Activated CD8-positive, alpha-beta memory T cell treated with anti-CD3 and anti-CD28 coated beads, Interleukin-2, amount 50 U/mL, for 24 hours (primary cell): Measurements from ENCODE around the gene GAS6.
"Not testable (repeated sequence)": the region's sequence is repeated elsewhere in the genome, so short reads cannot be mapped to it uniquely, and the experiment has no call there.

Experiments
- DNase-seq: peaks from one replicate; pipeline ENCODE4 v3.0.0-alpha.2; 2020; ENCODE audit errors: extremely low read depth

Gene GAS6

DNA sequence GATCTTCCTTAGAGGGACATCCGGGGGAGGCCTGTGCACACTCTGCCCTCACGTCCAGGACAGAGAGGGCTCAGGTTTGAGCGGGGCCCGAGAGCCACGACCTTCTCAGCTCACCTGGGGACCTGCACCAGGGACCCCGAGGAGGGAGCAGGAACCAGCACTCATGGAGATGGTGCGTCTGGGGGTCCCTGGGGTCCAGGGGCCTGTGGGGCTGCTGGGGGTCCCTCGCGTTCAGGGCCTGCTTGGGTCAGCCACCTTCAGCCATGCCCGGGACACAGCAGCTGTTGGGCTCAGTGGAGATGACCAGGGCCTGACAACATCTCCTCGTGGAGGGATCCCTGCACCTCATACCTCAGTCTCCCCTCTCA, 57.8 kb downstream of the GAS6 start:
- no peak for DNase-seq

DNA sequence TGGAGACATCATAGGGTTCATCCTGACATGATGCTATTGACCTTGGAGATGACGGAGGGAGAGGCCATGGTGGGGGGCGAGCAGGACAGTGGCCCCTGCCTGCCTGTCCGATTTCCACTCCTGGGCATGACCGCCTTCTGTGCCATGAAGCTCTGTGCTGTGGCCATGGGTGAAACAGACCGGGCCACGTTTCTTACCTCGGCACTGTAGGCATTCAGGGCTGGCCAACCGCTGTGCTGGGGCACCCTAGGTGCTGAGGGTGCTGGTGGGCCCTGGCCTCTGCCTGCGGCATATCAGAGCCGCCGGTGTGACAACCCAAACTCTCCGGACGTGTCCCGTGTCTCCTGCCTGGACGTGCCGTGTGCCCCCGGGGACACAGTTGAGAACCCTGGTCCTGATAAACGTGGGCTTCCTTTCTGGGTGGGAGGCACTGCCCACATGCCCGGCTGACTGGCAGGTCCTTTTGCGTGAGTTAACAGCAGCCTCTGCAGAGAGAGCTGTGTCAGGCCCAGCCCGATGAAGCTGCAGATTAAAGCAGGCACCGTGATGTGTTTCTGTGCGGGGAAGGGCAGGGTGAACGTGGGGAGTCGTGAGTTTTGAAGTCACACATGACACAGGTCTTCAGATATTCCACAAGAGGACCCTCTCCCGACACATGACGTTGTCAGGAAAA, 58.3 kb downstream of the GAS6 start:
- no peak for DNase-seq

DNA sequence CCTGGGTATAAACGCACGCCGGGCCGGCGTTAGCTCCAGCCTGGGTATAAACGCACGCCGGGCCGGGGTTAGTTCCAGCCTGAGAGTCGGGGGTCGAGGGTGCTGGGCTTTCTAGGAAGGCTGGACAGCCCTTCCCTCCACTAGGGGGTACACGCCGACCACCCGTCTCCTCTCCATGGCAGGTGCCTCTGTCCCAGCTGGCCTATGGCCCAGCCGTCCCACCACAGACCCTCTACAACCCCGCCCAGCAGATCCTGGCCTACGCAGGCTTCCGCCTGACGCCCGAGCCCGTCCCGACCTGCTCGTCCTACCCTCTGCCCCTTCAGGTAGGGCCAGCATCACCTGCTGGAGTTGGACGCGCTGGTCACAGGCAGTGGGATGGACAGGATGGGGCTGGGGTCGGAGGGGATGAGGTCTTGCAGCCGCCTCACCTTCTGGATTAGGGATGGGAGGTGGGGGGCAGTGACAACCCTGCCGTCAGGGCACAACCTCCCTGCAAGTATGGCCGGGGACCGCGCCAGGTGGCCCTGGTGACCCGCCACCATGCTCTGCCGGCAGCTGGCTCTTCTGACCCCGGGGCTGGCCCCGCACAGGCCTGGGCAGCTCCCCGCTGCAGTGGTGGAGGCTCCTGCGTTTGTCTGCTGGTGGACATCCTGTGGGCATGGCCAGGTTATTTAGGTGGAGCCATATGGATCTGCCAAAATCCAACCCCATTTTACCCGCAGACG, 59.0 kb downstream of the GAS6 start:
- DNase-seq: no peak

DNA sequence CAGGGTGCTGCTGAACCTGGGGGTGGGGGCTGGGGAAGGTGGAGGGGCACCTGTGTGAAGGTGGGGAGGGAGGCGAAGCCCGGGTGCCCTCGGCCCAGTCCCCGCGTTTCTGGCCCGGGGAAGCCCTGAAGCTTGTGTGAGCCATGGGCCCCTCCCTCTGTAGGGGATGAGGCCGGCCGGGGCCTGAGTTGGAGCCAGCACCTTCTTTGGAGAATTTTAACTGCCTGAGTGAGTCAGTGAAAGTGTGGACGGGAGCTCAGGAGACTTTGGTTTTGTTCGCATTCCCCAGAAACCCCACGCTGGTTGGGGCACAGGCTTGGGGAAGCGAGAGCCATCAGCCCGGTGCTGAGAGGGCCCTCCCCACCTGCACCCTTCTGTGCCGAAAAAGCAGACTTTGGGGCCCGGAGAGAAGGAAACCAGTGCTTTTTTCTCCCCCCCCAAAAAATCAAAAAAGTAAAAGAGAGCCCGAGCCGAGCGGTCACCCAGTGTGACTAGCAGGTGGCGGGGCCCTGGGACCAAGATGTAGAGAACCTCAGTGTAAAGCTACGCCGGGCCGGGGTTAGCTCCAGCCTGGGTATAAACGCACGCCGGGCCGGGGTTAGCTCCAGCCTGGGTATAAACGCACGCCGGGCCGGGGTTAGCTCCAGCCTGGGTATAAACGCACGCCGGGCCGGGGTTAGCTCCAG, 59.7 kb downstream of the GAS6 start:
- no peak for DNase-seq

GRCh38 chr13:113803409-113804016, 60.4 kb downstream of the GAS6 start:
- DNase-seq: no peak

DNA sequence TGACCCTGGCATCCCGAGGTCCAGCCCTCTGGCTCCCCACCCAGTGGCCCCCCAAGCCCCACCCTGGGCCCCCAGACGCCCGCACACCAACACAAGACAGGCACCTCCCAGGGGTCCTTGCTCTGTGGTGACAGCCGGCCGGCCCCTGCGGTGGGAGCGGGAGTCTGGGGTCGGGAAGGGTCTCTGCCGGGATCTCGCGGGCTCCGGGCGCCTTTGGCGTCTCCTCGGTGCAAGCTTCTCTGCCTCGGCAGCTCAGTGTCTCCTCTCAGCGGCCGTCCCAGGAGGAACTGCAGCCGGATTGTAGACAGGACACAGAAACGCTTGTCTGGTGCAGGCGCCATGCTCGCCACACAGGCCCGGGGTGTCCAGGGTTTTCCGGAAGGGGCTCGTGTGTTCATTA, 61.1 kb downstream of the GAS6 start:
- DNase-seq: no peak

DNA sequence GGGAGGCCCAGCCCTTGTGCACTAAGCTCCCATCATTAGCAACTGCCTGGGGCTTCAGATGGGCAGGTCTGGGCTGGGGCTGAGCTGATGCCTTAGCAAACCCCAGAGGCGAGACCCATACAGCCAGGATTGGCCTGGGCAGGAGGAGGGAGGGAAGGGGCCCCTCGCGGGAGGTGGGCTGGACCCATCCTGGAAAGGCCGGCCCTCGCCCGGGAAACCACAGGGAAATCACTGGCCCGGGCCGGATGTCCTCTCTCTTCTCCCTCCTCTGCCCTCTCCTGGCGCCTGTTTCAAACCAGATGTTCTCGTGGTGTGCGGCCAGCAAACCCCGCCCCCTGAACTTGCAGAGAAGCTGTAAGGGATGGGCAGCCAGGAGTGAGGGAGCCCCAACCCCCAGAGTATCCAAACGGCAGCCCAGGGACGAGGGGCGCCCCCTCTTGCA, 61.8 kb downstream of the GAS6 start:
- DNase-seq: no peak

DNA sequence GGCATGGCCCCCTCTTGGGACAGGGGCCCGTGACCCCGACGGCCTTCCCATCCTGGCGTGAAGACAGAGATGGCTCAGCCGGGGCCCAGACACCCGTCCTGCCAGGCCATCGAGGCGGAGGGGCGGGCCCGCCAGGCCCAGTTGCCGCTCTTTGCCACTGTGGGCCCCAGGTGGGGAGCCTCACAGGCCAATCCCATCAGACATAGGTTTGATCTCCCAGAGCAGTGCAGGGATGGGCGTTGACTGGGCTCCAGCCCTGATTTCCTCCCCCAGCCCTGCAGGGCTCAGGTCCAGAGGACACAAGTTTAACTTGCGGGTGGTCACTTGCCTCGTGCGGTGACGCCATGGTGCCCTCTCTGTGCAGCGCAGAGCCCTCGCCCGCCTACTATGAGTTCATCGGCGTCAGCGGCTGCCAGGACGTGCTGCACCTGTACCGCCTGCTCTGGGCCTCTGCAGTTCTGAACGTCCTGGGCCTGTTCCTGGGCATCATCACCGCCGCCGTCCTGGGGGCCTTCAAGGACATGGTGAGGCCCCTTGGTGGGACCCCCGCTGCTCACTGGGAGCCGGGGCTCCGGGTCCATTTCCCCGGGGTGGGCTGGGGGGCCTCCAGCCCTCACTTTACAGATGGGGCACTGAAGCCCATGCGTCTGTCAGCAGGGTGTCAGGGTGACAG, 62.5 kb downstream of the GAS6 start:
- no peak for DNase-seq

GRCh38 chr13:113800576-113800926, 63.3 kb downstream of the GAS6 start:
- DNase-seq: no peak

GRCh38 chr13:113798200-113798811, 65.6 kb downstream of the GAS6 start:
- DNase-seq: no peak

- DNase-seq: no peak
Observed at GRCh38 chr13:113796964-113797676, 66.8 kb downstream of the GAS6 start.

- DNase-seq: no peak
Observed at GRCh38 chr13:113796211-113796963, 67.5 kb downstream of the GAS6 start.

GRCh38 chr13:113795362-113795761, 68.5 kb downstream of the GAS6 start:
- DNase-seq: not testable (repeated sequence)

DNA sequence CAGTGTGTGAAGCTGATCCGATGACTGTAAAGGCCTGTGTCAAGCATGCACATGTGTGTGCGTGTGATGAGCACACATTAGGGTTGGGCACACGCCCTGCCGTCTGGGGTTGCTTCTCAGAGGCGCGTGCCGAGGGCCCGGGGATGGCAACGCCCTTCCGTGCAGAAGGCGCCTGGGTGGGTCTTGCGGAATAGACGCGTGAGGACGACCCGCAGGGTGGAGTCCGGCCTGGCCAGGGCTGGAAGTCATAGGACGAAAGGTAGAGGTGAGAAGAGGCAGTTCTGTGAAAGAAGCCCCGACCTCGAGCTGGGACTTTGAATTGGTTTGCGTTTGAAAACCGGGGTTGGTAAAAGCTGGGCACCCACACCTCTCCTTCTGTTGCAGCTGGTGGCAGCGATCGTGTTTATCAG, 69.1 kb downstream of the GAS6 start:
- DNase-seq: no peak

DNA sequence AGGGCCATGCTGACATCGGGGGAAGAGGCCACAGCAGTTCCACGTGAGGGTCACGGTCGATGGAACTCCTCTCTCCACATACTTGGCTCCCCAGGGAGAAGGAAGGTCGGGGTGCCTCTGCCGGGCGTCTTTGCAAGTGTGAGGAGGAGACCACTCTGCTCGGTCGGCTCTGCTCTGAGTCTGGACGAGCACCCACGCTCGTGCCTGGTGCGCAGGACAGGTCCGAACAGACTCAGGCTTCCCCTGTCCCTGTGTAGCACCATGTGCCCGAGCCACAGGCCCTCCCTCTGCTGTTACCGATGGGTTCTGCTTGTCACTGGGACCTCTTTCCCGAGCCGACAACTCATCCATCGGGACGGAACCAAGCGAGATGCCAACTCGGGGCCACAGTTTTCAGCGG, 69.8 kb downstream of the GAS6 start:
- no peak for DNase-seq

DNA sequence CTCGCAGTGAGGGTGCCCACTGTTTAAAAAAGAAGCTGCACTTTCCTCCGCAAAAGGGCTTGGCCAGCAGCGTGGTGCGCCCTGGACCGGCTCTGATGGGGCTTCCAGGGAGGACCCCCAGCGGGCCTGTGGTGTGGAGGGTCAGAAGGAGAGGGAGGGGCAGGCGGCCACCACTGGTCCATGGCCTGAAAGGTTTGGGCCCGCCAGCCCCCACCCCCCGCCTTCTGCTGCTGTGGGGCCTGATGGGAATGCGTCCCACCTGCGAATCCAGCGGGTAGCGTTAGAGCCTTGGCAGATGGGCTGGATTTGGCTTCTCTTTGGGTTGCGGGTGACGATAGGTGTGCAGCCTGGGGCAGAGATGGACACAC, 70.2 kb downstream of the GAS6 start:
- DNase-seq: no peak

DNA sequence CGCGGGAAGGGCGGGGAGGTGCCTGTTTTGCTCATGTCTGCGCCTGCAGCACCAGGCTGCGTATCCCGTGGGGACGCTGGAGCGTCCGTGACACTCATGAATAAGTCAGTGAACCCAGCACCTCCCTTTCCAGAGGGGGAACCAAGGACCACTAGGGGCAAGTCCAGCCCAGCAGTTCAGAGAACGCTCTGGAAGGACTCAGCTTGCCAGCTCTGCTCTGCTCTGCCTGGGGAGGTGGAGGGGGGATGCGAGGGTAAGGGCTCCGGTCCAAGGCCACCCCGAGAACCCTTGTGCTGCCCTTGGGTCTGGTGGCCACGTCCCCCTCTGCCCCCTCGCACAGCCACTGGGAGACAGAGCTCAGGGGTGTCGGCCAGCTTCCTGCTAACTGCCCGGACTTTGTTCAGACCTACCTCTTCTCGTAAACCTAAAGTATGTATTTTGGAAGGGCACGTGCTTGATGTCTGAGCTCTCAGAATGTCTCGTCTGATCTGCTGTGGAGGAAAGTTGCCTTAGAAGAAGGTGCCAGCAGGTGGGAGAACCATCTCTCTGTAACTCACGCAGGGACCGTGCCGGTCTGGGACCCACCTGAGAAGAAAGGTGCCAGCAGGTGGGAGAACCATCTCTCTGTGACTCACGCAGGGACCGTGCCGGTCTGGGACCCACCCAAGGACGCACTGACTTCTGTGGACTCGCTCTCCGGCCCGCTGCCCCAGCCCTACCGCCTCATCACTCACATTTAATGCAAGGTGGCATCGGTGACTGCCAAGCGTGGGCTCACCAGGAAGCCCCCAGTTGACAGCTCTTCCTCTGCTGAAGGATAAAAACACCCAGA, 70.8 kb downstream of the GAS6 start:
- no peak for DNase-seq

DNA sequence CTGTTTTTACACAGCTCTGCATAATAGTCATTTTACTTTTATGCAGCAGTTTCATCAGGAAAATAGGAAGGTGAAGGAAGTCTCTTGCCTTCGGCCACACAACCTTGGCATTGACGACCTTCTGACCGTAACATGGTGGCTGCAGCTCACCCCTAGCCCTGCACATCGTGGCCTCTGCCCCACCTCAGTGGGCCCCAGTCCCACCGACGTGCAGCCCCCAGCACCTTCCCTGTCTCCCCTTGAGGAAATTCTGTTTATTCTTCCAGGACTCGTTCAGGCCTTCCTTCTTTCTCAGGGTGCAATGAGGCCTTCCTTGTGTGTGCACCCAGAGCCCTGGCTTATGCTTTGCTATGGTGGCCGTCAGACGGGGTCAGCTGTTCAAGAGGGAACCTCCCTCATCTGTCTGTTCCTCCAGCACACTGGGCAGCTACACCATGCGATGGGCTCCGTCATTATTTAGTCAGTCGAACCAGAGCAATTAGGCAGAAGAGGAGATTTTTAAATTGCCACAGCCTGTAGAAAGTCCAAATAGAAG, 71.6 kb downstream of the GAS6 start:
- DNase-seq: no peak

DNA sequence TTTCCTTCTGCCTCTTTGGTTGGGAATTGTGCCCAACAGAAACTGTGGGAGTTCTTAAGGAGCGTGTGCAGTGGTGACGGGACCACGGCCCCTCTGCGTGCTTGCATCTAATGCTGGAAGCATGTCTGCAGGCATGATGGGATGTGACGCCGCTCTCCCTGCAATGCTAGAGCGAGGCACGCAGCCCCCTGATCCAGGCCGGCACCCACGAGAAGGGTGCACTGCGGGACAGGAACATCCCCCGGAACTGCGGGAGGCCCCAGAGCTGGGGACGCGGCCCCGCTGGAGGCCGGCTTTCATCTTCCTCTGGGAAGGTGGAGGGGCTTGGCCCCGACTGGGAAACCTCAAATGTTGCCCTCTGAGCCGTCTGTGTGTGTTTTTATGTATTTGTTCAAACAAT, 72.1 kb downstream of the GAS6 start:
- no peak for DNase-seq
